GM12878 (cell line): ENCODE measurements around the gene NEFH. TPM values are rescaled to one million over a fixed set of nuclear protein-coding genes. Genes with fewer than 3 reads are reported as not detected.

Experiments
- ATAC-seq: fragments of 200-7000 bp; cut with Tn5 transposase; 3 replicates; pipeline ENCODE4 v1.9.1; 2020; ENCODE audit warnings: mild to moderate bottlenecking, moderate library complexity
- BruUV-seq: library from RNA; stranded (reverse); fragments of 400-500 nt; replicated peaks from 2 replicates; lab custom pipeline; 2021; lab: Mats Ljungman, UMichigan
- CTCF ChIA-PET: fragments of 300-600 bp; sonication (Branson Sonifier 250); formaldehyde crosslinking; extraction: SDS; loops from one replicate; lab custom pipeline; 2021; ENCODE audit warnings: inconsistent platforms; lab: Yijun Ruan, JAX
- POLR2A ChIA-PET: fragments of 350-600 bp; formaldehyde crosslinking; extraction: SDS; loops from one replicate; lab custom pipeline; 2021; ENCODE audit warnings: inconsistent platforms; lab: Charles Lee
- RAD21 ChIA-PET: fragments of 300-600 bp; sonication (Branson Sonifier 250); formaldehyde crosslinking; loops from one replicate; lab custom pipeline; 2023; ENCODE audit warnings: antibody characterized with exemption; ENCODE audit not compliant: unreplicated experiment; lab: Charles Lee
- SMC1A ChIA-PET: fragments of 300-600 bp; sonication (Branson Sonifier 250); formaldehyde crosslinking; loops from one replicate; lab custom pipeline; 2023; ENCODE audit not compliant: unreplicated experiment, uncharacterized antibody; lab: Charles Lee
- DNase-seq: peaks from one replicate; pipeline ENCODE4 v3.0.0-alpha.2; 2011; ENCODE audit warnings: low read depth, low spot score
- FAIRE-seq: peaks from 3 replicates; lab custom pipeline; 2011; peaks lifted over from hg19 to GRCh38; lab: Jason Lieb, UNC
- H2AFZ ChIP-seq: 2 replicates; pipeline ENCODE4 v1.6.0; 2011; ENCODE audit warnings: low read depth, low read length, control low read depth; ENCODE audit not compliant: control insufficient read depth
- H3K27ac ChIP-seq: 2 replicates; pipeline ENCODE4 v1.5.1; 2011; ENCODE audit warnings: control low read depth; ENCODE audit not compliant: control insufficient read depth, insufficient read depth
- H3K27me3 ChIP-seq, 2 experiments: replicated peaks in 1 of 2; 2 replicates each; pipeline versions ENCODE4 v1.6.0 to v1.6.1; 2011; ENCODE audit warnings: low read length in 1 of 2; ENCODE audit not compliant: control insufficient read depth in 2 of 2, insufficient read depth in 2 of 2
- H3K36me3 ChIP-seq, 2 experiments: 2 replicates each; pipeline ENCODE4 v1.5.1; 2011; ENCODE audit warnings: low read length in 1 of 2; ENCODE audit not compliant: control insufficient read depth in 2 of 2, insufficient read depth in 2 of 2
- H3K4me1 ChIP-seq: 2 replicates; pipeline ENCODE4 v1.6.1; 2011; ENCODE audit warnings: mild to moderate bottlenecking, low read length, moderate library complexity, mixed read lengths; ENCODE audit not compliant: control insufficient read depth, insufficient read depth
- H3K4me2 ChIP-seq: 2 replicates; pipeline ENCODE4 v1.6.0; 2011; ENCODE audit warnings: control low read depth; ENCODE audit not compliant: control insufficient read depth, insufficient read depth
- H3K4me3 ChIP-seq: fragments of 200-600 bp; sonication (generic); 2 replicates; pipeline ENCODE4 v1.5.1; 2016
- H3K79me2 ChIP-seq: 2 replicates; pipeline ENCODE4 v1.6.0; 2011; ENCODE audit warnings: low read length; ENCODE audit not compliant: control insufficient read depth, insufficient read depth
- H3K9ac ChIP-seq: 2 replicates; pipeline ENCODE4 v1.8.0; 2011; ENCODE audit warnings: low read length, control low read depth, mixed read lengths; ENCODE audit not compliant: control insufficient read depth, insufficient read depth
- H3K9me3 ChIP-seq: replicated peaks from 3 replicates; pipeline ENCODE4 v1.5.1; 2011; ENCODE audit warnings: mild to moderate bottlenecking, low read length; ENCODE audit not compliant: control insufficient read depth, insufficient read depth
- H4K20me1 ChIP-seq: 2 replicates; pipeline ENCODE4 v1.6.0; 2011; ENCODE audit not compliant: control insufficient read depth, insufficient read depth
- BCL11A ChIP-seq: IDR thresholded peaks from 2 replicates; pipeline ENCODE4 v1.6.1; 2011; ENCODE audit warnings: low read depth, low read length
- DPF2 ChIP-seq: fragments of 450-650 bp; IDR thresholded peaks from 2 replicates; pipeline ENCODE4 v1.6.1; 2017; ENCODE audit warnings: mild to moderate bottlenecking
- GABPA ChIP-seq: IDR thresholded peaks from 2 replicates; pipeline ENCODE4 v1.6.1; 2014; ENCODE audit warnings: antibody characterized with exemption, low read depth, mild to moderate bottlenecking, inconsistent platforms
- MXI1 ChIP-seq: fragments of 150-350 bp; IDR thresholded peaks from 2 replicates; pipeline ENCODE4 v1.6.1; 2011; ENCODE audit warnings: low read depth, mild to moderate bottlenecking, inconsistent platforms, low read length, improper control_type of control experiment
- PAX5 ChIP-seq: IDR thresholded peaks from 2 replicates; pipeline ENCODE4 v1.6.1; 2011; ENCODE audit warnings: low read depth, low read length, borderline replicate concordance
- WGBS: methylation state at CpG from one replicate; pipeline ENCODE4 v1.1.6; 2016; ENCODE audit warnings: low lambda C conversion rate; ENCODE audit not compliant: insufficient replicate concordance, insufficient coverage; ENCODE audit errors: missing lambda C conversion rate; 5-methylcytosine and 5-hydroxymethylcytosine counted together
- in situ Hi-C: fragments of 300-500 bp; cut with MboI; formaldehyde crosslinking; loops from 9 replicates; pipeline ENCODE4 v1.14.3; 2018; ENCODE audit warnings: mixed read lengths
- intact Hi-C: fragments of 100-400 bp; cut with micrococcal nuclease; formaldehyde crosslinking; loops from one replicate; pipeline ENCODE4 v1.14.2; 2022; ENCODE audit not compliant: unreplicated experiment
- polyA plus RNA-seq, 11 experiments: library from polyadenylated mRNA; depleted of rRNA in 4 of 11; unstranded in 6 of 11; stranded (reverse) in 5 of 11; fragments of >200 nt; fragmentation: Nextera tagmentation in 4 of 11; fragmentation: Illumina TruSeq in 1 of 11; extraction: Ambion mirVana in 4 of 11; extraction: Trizol in 1 of 11; gene quantifications; 1 replicate in 1 of 11; 2 replicates in 10 of 11; pipeline versions ENCODE4 v1.2.1 to v1.2.3, GENCODE V29; 2011 to 2016; ENCODE audit warnings: inconsistent platforms in 2 of 11, missing spikeins in 2 of 11, low read depth in 1 of 11
- total RNA-seq, 4 experiments: library from RNA; depleted of rRNA in 3 of 4; stranded (reverse); fragments of >200 nt in 3 of 4; fragmentation: Illumina TruSeq in 1 of 4; extraction: Trizol in 1 of 4; gene quantifications; 2 replicates each; pipeline versions ENCODE4 v1.2.1 to v1.2.3, GENCODE V29; 2013 to 2021
- TF ChIP-seq, protein P1 (sequence below): IDR thresholded peaks from 2 replicates; pipeline ENCODE4 v1.6.1; 2012; ENCODE audit warnings: improper control_type of control experiment, low read depth, low read length; ENCODE audit not compliant: insufficient replicate concordance
- TF ChIP-seq, protein P2 (sequence below): fragments of 450-650 bp; IDR thresholded peaks from 2 replicates; pipeline ENCODE4 v1.6.1; 2018; ENCODE audit warnings: mild to moderate bottlenecking, low read depth, moderate library complexity; ENCODE audit not compliant: partially characterized antibody
- TF ChIP-seq, protein P3 (sequence below): IDR thresholded peaks from 2 replicates; pipeline ENCODE4 v1.6.1; 2011; ENCODE audit warnings: borderline replicate concordance, low read depth, mild to moderate bottlenecking, moderate library complexity, low read length; ENCODE audit not compliant: insufficient read depth, poor library complexity, severe bottlenecking
- TF ChIP-seq, protein P4 (sequence below): fragments of 450-650 bp; formaldehyde crosslinking; IDR thresholded peaks from 2 replicates; pipeline ENCODE4 v1.5.0; 2022; ENCODE audit warnings: mild to moderate bottlenecking, missing genetic modification characterization

Gene NEFH
- total and polyA plus RNA-seq, 10 of the 15 experiments (the other 5 are each of a cell fraction or from before 2014, with no cell fraction given) = 0.02 to 0.25 (median 0.09) TPM

DNA sequence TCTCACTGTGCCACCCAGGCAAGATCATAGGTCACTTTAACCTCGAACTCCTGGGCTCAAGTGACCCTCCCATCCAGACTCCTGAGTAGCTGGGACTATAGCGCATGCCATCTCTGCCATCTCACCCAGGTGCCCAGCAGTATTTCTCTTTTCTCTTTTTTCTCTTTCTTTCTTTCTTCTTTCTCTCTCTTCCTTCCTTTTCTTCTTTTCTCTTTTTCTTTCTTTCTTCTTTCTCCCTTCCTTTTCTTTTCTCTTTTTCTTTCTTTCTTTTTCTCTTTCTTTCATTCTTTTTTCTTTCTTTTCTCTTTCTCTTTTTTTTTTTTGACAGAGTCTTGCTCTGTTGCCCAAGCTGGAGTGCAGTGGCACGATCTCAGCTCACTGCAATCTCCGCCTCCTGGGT, 28.2 kb upstream of the NEFH start:
- no TSS peak for BruUV-seq
- ChIA-PET RAD21 (no interaction called here), SMC1A (no interaction called here), CTCF (no interaction called here), POLR2A (no interaction called here)
- Histone ChIP-seq H3K9ac (no peak overlapping the region), H3K4me3 (no peak overlapping the region), H3K36me3 (no peaks in the 10 kb centered on the region), H3K27me3 (no peaks in the 10 kb centered on the region), H3K4me2 (no peak overlapping the region), H2AFZ (no peak overlapping the region), H3K4me1 (no peaks in the 10 kb centered on the region), H3K9me3 (no peaks in the 10 kb centered on the region), H3K27ac (no peak overlapping the region), H4K20me1 (no peaks in the 10 kb centered on the region), H3K79me2 (no peaks in the 10 kb centered on the region)
- intact Hi-C loops (no loop called here), in situ Hi-C loops (no loop called here)
- 61% methylated on average over 4 of the region's 4 CpGs for WGBS
- DNase-seq (no peak), FAIRE-seq (no peak), ATAC-seq (no peak)
- TF ChIP-seq DPF2 (no peak), GABPA (no peak), PAX5 (no peak), MXI1 (no peak), BCL11A (no peak)
- TF ChIP-seq, protein P1, sequence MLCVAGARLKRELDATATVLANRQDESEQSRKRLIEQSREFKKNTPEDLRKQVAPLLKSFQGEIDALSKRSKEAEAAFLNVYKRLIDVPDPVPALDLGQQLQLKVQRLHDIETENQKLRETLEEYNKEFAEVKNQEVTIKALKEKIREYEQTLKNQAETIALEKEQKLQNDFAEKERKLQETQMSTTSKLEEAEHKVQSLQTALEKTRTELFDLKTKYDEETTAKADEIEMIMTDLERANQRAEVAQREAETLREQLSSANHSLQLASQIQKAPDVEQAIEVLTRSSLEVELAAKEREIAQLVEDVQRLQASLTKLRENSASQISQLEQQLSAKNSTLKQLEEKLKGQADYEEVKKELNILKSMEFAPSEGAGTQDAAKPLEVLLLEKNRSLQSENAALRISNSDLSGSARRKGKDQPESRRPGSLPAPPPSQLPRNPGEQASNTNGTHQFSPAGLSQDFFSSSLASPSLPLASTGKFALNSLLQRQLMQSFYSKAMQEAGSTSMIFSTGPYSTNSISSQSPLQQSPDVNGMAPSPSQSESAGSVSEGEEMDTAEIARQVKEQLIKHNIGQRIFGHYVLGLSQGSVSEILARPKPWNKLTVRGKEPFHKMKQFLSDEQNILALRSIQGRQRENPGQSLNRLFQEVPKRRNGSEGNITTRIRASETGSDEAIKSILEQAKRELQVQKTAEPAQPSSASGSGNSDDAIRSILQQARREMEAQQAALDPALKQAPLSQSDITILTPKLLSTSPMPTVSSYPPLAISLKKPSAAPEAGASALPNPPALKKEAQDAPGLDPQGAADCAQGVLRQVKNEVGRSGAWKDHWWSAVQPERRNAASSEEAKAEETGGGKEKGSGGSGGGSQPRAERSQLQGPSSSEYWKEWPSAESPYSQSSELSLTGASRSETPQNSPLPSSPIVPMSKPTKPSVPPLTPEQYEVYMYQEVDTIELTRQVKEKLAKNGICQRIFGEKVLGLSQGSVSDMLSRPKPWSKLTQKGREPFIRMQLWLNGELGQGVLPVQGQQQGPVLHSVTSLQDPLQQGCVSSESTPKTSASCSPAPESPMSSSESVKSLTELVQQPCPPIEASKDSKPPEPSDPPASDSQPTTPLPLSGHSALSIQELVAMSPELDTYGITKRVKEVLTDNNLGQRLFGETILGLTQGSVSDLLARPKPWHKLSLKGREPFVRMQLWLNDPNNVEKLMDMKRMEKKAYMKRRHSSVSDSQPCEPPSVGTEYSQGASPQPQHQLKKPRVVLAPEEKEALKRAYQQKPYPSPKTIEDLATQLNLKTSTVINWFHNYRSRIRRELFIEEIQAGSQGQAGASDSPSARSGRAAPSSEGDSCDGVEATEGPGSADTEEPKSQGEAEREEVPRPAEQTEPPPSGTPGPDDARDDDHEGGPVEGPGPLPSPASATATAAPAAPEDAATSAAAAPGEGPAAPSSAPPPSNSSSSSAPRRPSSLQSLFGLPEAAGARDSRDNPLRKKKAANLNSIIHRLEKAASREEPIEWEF = no peak
- TF ChIP-seq, protein P2, sequence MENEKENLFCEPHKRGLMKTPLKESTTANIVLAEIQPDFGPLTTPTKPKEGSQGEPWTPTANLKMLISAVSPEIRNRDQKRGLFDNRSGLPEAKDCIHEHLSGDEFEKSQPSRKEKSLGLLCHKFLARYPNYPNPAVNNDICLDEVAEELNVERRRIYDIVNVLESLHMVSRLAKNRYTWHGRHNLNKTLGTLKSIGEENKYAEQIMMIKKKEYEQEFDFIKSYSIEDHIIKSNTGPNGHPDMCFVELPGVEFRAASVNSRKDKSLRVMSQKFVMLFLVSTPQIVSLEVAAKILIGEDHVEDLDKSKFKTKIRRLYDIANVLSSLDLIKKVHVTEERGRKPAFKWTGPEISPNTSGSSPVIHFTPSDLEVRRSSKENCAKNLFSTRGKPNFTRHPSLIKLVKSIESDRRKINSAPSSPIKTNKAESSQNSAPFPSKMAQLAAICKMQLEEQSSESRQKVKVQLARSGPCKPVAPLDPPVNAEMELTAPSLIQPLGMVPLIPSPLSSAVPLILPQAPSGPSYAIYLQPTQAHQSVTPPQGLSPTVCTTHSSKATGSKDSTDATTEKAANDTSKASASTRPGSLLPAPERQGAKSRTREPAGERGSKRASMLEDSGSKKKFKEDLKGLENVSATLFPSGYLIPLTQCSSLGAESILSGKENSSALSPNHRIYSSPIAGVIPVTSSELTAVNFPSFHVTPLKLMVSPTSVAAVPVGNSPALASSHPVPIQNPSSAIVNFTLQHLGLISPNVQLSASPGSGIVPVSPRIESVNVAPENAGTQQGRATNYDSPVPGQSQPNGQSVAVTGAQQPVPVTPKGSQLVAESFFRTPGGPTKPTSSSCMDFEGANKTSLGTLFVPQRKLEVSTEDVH = no peak
- TF ChIP-seq, protein P3, sequence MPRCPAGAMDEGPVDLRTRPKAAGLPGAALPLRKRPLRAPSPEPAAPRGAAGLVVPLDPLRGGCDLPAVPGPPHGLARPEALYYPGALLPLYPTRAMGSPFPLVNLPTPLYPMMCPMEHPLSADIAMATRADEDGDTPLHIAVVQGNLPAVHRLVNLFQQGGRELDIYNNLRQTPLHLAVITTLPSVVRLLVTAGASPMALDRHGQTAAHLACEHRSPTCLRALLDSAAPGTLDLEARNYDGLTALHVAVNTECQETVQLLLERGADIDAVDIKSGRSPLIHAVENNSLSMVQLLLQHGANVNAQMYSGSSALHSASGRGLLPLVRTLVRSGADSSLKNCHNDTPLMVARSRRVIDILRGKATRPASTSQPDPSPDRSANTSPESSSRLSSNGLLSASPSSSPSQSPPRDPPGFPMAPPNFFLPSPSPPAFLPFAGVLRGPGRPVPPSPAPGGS = no peak
- TF ChIP-seq, protein P4, sequence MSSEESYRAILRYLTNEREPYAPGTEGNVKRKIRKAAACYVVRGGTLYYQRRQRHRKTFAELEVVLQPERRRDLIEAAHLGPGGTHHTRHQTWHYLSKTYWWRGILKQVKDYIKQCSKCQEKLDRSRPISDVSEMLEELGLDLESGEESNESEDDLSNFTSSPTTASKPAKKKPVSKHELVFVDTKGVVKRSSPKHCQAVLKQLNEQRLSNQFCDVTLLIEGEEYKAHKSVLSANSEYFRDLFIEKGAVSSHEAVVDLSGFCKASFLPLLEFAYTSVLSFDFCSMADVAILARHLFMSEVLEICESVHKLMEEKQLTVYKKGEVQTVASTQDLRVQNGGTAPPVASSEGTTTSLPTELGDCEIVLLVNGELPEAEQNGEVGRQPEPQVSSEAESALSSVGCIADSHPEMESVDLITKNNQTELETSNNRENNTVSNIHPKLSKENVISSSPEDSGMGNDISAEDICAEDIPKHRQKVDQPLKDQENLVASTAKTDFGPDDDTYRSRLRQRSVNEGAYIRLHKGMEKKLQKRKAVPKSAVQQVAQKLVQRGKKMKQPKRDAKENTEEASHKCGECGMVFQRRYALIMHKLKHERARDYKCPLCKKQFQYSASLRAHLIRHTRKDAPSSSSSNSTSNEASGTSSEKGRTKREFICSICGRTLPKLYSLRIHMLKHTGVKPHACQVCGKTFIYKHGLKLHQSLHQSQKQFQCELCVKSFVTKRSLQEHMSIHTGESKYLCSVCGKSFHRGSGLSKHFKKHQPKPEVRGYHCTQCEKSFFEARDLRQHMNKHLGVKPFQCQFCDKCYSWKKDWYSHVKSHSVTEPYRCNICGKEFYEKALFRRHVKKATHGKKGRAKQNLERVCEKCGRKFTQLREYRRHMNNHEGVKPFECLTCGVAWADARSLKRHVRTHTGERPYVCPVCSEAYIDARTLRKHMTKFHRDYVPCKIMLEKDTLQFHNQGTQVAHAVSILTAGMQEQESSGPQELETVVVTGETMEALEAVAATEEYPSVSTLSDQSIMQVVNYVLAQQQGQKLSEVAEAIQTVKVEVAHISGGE = no peak
